Ectodermal cell (in vitro differentiated cells): ENCODE data around the gene SSBP3.
A peak's percentile ranks its signal among the peaks of the same experiment; 100 is the strongest.

Experiments used
- H3K27ac ChIP-seq: 2 replicates; pipeline ENCODE4 v1.7.0; 2013; ENCODE audit warnings: mild to moderate bottlenecking, low read depth, low read length; ENCODE audit not compliant: insufficient read depth, poor library complexity, severe bottlenecking
- H3K27me3 ChIP-seq: 2 replicates; pipeline ENCODE4 v1.7.0; 2013; ENCODE audit warnings: mild to moderate bottlenecking, low read length; ENCODE audit not compliant: insufficient read depth, control insufficient read depth, poor library complexity, severe bottlenecking
- H3K36me3 ChIP-seq: one replicate; pipeline ENCODE4 v1.7.0; 2013; ENCODE audit warnings: low read length; ENCODE audit not compliant: control insufficient read depth, insufficient read depth
- H3K4me1 ChIP-seq: one replicate; pipeline ENCODE4 v1.7.0; 2013; ENCODE audit warnings: low read length; ENCODE audit not compliant: control insufficient read depth, insufficient read depth
- H3K4me3 ChIP-seq: 2 replicates; pipeline ENCODE4 v1.7.0; 2013; ENCODE audit warnings: low read depth, low read length, control low read depth; ENCODE audit not compliant: insufficient read depth
- H3K9me3 ChIP-seq: 2 replicates; pipeline ENCODE4 v1.7.0; 2013; ENCODE audit warnings: mild to moderate bottlenecking, low read length, moderate library complexity; ENCODE audit not compliant: control insufficient read depth
- WGBS, 2 experiments: methylation state at CpG; one replicate each; pipeline ENCODE4 v1.1.7; 2013; ENCODE audit warnings: missing lambda C conversion rate in 2 of 2; 5-methylcytosine and 5-hydroxymethylcytosine counted together

Gene SSBP3

DNA sequence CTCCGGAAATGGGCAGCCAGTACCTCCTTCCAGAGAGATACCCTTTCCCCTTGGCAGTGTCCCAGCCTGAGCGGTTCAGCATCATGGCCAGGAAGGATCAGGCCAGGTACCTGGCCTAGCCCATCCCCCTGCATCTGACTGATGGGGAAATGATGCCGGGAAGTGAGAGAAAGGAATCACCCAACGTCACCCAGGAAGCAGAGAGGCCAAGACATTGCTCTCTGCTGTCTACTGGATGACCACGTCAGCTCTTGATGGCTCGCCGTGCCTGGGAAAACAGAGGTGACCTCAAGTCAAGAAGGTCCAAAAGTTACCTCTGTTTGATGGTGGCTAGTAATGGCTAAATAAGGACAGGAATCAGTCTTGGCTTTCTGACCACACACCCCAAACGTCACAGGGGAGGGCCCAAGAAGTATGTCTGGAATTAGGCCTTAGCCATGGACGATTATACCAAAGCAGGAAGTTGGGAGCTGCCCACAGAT lies 127.2 kb downstream of the SSBP3 start:
- H3K27me3 ChIP-seq, result no peaks in the 10 kb centered on the region
- H3K4me1 ChIP-seq, result peaks cover 21% of the 10 kb centered on the region
- 93 to 96% methylated on average over 9 of the region's 9 CpGs for WGBS, 2 experiments
- no peak overlapping the region for H3K4me3 ChIP-seq
- H3K36me3 ChIP-seq, result peaks cover 11% of the 10 kb centered on the region
- H3K27ac ChIP-seq, result no peak overlapping the region
- H3K9me3 ChIP-seq, result no peaks in the 10 kb centered on the region

DNA sequence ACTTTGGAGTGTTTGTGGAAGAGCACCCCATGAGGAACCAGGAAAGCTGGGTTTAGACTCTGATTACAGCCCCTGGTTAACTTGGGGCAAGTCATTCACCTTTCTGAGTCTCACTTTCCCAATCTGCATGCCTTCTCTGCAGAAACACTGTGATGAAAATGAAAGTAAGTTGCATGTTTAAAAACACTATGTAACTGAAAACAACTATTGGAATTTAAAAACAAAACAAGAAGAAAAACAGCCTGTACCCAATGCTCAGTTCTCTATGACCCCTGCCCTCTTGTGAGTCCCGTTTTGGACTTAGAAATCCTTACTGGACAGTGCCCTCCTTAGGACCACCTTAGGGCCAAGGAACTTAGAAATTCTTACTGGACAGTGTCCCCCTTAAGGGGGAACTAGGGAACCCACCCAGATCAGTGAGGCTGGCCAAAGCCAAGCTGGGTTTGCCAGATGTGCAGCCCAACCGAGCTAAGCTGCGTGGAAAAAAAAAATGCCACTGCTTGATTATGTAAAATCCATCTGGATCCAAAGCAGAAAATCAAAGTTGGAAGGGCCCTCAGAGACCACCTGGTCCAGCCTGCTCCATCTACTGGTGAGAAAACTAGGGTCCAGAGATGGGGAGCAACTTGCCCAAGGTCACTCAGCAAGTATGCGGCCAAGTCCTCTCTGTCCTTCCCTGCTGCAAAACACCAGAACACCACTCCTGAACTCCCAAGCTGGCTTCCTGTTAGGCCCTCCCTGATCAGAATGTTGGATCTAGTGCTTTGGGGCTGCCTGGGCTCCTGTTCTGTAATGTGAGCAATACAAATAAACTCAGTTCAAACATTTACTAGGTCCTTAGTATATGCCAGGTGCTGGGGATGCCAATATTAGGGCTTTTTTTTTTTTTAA lies 128.5 kb downstream of the SSBP3 start:
- H3K4me3 ChIP-seq, result no peak overlapping the region
- H3K27me3 ChIP-seq, result no peaks in the 10 kb centered on the region
- no peaks in the 10 kb centered on the region for H3K9me3 ChIP-seq
- peaks cover 34% of the 10 kb centered on the region for H3K4me1 ChIP-seq
- no peak overlapping the region for H3K27ac ChIP-seq
- peaks cover 11% of the 10 kb centered on the region for H3K36me3 ChIP-seq
- 94 to 98% methylated on average over 4 of the region's 4 CpGs for WGBS, 2 experiments

DNA sequence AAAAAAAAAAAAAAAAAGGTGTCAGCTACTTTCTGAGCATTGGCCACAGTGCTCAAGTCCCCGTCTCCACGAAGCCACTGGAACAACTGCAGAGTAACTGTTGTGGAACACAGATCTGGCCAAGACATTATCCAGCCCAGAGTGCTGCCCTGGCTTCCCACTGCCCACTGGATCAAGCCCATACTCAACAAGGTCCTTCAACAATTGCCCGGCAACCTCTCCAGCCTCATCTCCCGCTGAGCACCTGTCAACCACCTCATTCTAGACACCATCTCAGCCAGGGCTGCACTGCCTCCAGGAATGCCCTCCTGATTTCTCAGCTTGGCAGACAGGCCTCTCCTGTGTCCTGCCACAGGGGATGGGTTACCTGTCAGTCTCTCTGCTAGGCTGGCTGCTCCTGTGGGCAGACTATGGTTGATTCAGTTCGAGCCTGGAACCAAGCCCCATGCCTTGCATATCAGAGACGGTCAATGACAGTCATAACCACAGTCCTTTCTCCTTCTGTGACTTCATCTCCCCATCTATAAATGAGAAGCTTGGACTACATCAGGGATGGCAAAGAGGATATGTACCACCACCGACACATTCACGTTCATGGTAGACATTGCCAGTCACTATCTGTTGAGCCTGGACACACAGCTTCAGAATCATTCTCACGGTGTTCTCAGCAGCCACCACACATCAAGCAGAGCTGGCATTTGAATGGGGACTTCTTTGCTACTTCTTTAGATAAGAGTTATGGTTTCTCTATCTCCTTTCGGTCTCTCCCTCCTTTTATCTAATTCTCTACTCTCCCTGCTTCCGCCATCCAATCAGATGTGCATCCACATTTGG lies 129.4 kb downstream of the SSBP3 start:
- no peak overlapping the region for H3K27ac ChIP-seq

DNA sequence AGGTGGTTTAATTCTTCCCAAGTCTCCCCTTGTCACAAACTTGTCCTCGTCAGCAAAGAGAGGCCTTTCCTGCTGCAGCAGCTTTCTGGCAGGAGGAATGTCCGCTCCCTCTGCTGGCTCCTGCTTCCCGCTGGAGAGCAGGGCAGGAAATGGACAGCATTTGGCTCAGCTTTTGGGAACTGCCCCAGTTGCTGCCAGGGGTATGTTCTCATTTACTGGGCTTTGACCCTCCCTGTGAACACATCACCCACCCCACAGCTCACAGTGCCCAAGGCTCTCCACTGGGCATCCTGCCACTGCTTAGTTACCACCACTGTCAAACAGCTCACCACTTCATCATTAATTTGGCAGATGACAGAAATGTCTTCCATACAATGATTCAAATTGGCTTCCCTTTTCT lies 130.8 kb downstream of the SSBP3 start:
- H3K36me3 ChIP-seq, result peaks cover 3% of the 10 kb centered on the region

More for the DNA sequence above, 129.4 kb downstream of the SSBP3 start:
- Histone ChIP-seq H3K36me3 (peaks cover 11% of the 10 kb centered on the region), H3K9me3 (no peaks in the 10 kb centered on the region), H3K4me3 (no peak overlapping the region), H3K27me3 (no peaks in the 10 kb centered on the region), H3K4me1 (peaks cover 40% of the 10 kb centered on the region)
- WGBS, 2 experiments, result 95% methylated on average over 11 of the region's 11 CpGs

GRCh38 chr1:54274881-54275280 lies 131.3 kb downstream of the SSBP3 start:
- Histone ChIP-seq H3K27me3 (no peaks in the 10 kb centered on the region), H3K36me3 (peaks cover 3% of the 10 kb centered on the region), H3K9me3 (no peaks in the 10 kb centered on the region), H3K4me1 (peaks cover 40% of the 10 kb centered on the region), H3K27ac (no peak overlapping the region), H3K4me3 (no peak overlapping the region)
- 85 to 86% methylated on average over 11 of the region's 11 CpGs for WGBS, 2 experiments

More for the DNA sequence above, 130.8 kb downstream of the SSBP3 start:
- 77 to 78% methylated on average over 3 of the region's 3 CpGs for WGBS, 2 experiments
- H3K4me1 ChIP-seq, result peaks cover 40% of the 10 kb centered on the region
- no peaks in the 10 kb centered on the region for H3K9me3 ChIP-seq
- no peaks in the 10 kb centered on the region for H3K27me3 ChIP-seq
- H3K27ac ChIP-seq, result no peak overlapping the region
- no peak overlapping the region for H3K4me3 ChIP-seq

DNA sequence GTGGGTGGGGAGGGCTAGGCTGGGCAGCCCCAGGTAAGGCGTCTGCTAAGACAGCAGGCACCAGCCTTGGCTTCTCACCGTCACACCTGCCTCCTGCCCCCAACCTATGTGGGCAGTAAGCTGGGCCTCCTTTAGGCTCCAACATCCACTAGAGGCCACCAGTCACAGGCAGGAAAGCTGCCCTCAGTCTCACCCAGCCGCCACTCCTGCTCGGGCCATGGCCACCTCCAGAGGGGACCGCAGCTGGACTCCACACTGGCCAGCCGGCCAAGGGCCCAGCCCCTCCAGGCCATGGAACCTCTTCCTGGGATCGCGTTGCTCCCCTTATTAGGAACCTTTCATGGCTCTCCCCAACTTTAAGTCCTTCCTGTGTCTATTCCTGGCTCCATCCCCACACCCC lies 131.7 kb downstream of the SSBP3 start:
- Histone ChIP-seq H3K4me3 (no peak overlapping the region), H3K27ac (no peak overlapping the region), H3K27me3 (no peaks in the 10 kb centered on the region), H3K36me3 (peaks cover 3% of the 10 kb centered on the region), H3K9me3 (no peaks in the 10 kb centered on the region), H3K4me1 (peaks cover 41% of the 10 kb centered on the region)
- WGBS, 2 experiments, result 65 to 68% methylated on average over 8 of the region's 8 CpGs

GRCh38 chr1:54273795-54274163 lies 132.4 kb downstream of the SSBP3 start:
- Histone ChIP-seq H3K36me3 (peaks cover 3% of the 10 kb centered on the region), H3K4me1 (peaks cover 45% of the 10 kb centered on the region), H3K4me3 (no peak overlapping the region), H3K27ac (peak overlapping the region; percentile 98), H3K27me3 (no peaks in the 10 kb centered on the region), H3K9me3 (no peaks in the 10 kb centered on the region)
- 7 to 19% methylated on average over 4 to 5 of the region's 5 CpGs for WGBS, 2 experiments

DNA sequence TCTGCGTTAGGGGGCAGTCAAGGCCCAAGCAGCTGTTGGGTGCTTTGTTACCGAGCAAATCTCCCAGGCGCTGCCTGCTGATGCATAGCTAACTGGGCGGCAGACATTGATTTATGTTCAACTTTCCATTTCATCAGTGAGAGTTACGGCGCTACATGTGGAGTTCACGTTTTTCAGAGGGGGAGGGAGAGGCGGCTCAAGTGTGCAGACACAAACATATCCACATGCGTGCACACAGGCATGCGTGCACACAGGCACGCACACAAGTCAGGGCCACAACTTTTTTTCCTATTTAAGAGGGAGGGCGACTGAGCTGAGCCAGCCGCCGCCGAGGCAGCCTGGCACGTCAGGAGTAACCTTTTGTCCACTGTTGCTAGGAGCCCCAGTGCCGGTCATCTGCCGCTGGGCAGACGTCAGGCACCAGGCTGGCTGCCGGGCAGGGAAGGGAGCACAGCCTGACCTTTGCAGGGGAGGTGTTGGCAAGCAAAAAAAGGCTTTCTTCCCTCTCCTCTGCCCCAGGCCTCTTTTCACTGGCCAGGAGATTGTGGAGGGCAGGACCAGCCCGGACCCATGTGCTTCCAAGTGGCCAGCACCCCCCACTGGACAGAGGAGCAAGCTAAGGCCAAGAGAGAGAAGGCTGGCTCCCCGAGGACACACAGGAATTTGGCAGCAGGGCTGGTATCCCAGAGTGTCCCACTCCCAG lies 133.0 kb downstream of the SSBP3 start:
- H3K4me1 ChIP-seq, result peaks cover 45% of the 10 kb centered on the region

GRCh38 chr1:54272772-54273091 lies 133.5 kb downstream of the SSBP3 start:
- Histone ChIP-seq H3K4me3 (no peak overlapping the region), H3K36me3 (peaks cover 3% of the 10 kb centered on the region), H3K9me3 (no peaks in the 10 kb centered on the region), H3K27me3 (no peaks in the 10 kb centered on the region), H3K4me1 (peaks cover 45% of the 10 kb centered on the region), H3K27ac (peak overlapping the region; percentile 98)
- WGBS, 2 experiments, result 64 to 65% methylated on average over 4 of the region's 4 CpGs

More for the DNA sequence above, 133.0 kb downstream of the SSBP3 start:
- WGBS, 2 experiments, result 39 to 41% methylated on average over 22 of the region's 22 CpGs
- no peaks in the 10 kb centered on the region for H3K27me3 ChIP-seq
- H3K36me3 ChIP-seq, result peaks cover 3% of the 10 kb centered on the region
- peak overlapping the region; percentile 98 for H3K27ac ChIP-seq
- no peaks in the 10 kb centered on the region for H3K9me3 ChIP-seq
- no peak overlapping the region for H3K4me3 ChIP-seq
